GM19468 (cell line): ENCODE data around the gene GHR.
"Not testable (repeated sequence)": the region's sequence is repeated elsewhere in the genome, so short reads cannot be mapped to it uniquely, and the experiment has no call there.

Source experiments
- ATAC-seq: cut with Tn5 transposase; IDR thresholded peaks from one replicate; pipeline ENCODE4 v1.9.1; 2021; ENCODE audit warnings: mild to moderate bottlenecking, moderate library complexity, moderate number of reproducible peaks; ENCODE audit not compliant: unreplicated experiment; ENCODE audit errors: extremely low read depth

The GHR gene

DNA sequence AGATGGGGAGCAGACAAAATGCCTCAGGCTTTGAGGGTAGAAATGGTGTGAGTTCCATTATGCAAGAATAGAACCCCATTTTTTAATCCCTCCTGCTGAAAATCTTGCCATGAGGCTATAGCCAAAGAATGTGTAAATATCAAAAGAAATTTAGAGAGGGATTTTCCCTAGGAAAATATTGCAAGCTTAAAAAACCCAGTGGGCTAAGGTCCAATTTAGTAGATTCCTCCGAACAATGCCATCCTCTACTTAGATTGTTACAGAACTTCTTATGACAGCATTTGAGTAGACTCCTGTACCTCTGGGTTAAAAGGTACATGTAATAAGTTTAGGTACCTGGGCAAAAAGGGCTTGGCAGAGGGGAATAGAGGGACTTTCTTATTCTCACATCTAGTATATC is 138.4 kb downstream of the GHR start:
- ATAC-seq: no peak

DNA sequence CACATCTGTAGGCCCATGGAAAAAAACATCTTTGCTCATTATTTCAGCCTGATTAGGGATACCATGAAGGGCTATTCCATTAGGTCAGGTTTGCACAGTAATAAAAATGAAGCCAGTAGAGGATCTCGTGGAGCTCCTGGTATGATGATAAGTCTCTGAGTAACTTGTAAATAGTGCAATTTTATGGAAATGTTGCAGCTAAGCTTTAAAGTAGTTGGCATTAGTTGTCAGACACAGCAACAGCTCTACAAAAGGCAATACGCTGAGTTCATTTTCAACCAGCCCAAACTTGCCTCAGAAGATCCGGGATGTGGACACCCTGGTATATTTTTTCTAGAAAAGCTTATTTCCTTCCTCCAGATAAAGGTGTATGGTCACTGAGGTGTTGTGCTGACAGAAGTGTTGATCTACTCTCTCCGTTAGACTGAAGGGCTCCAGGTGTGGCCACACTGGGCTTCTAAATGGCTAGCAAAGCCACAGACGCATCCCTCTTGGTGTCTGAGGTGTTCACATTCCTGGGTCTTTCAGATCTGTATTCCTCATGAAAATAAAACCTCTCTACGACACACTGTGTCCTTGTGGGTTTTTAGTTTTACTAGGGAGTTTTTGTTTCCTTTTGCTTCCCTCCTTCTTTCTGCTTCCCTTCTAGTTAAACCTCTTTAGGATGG is 141.6 kb downstream of the GHR start:
- no peak for ATAC-seq

DNA sequence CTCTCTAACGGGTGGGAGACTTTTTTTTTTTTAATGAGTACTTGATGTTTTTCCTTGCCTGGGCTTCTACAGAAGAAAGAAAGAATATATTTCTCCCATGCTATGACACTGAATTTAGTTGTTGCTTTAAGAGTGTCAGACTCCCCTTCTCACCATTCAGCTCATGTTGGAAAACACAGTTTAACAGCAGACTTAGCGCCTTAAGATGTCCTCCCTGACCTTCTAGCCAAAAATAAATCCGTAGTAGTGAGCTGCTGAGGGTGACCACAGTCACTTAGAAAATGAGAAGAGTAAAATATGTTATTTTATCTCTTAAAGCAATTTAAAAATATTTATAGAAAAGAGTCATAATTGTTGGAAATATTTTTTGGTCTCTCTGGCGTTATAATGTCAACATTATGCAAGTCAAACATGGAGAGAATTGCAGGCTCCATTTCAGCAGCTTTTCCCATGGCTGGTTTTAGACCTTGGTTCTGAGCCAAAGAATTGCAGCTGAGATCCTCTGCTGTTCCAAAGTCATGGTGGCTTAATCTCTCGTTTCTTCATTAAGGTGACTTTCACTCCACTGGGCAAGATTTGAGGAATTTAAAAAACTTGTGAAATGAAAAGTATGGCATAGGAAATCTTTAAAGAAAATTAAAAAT is 143.5 kb downstream of the GHR start:
- no peak for ATAC-seq

DNA sequence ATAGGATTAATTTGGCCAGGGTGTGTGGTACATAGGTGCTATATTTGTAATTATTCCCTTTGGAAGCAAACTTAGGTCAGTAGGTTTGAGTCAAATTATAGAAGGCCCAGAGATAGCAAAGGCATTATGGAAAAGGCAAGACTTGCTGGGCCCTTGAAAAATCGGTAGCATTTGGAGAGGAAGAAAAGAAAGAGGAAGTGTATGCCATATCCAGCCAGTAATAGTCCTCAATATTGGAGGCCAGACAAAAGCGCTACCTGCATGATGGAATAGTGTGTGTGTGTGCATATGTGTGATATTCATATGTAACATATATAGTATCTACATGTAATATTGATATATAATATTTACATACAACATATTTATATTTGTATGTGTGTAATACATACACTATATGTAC is 146.1 kb downstream of the GHR start:
- no peak for ATAC-seq

DNA sequence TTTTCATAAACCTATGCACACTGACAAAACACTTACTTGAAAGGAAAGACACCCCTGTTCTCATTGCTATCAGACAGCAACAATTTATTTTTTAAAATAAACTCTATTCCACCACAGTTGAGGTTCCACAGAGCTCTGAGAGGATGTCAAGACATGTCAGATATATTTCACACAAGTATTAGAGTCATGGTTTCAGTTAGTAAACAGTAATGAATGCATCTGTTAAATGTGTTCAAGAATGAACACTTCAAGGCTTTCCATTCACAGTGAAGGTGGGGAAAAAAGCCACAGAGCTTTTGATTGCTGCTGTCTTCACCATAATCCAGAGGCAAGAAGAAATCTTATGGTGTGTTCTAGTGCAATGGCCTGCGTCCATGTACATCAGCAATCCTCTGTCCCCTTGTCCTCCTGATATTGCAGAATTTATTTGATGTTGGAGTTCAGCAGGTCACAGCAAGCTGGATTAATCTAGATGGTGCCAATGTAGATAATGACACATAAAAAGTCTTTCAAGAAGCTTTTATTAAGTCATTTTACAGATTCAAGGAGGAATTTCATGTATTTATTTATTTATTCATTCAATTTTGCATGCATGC is 146.8 kb downstream of the GHR start:
- no peak for ATAC-seq

DNA sequence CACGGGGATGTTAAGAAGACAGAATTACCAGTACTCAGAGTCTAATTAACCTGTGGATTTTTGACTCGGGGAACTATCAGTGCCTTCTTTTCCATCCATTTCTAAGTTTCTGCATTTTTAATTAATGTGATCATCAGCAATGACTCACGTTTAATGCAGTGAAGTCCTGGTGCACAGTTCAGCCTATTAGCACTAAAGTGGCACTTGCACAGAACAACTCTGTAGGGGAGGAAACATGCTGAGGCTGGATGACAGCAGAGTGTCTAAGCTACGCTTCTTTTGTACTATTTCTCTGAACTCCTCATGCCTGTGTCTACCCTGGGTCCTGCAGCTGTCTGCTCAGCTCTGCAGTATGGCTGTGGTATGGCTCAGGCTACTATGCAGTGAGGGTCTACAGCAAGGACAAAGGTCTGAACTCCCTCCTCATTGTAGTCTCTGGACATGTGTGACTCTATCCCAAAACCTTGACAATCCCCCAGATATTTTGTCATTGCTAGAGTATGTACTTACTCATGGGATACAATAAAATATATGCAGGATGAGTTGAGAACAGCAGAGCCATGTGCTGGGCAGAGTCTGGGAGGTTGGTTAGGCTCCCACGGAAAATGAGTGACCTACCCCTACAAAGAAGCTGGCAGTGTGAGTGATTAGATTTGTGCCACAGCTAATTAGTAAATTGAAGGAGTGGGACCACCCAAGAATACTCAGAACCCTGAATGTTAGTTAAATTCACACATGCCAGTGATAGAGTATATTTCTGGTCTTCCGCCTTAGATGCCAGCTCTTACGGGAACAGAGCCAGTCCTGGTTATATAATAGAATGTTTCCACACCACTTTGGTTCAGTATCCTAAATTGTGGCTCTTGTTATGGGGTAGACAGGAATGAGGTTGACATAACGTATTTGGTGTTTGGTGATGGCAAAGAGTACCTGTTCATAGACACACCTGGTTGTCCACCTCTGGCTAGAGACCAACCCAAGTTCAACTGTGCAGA is 148.0 kb downstream of the GHR start:
- no peak for ATAC-seq

DNA sequence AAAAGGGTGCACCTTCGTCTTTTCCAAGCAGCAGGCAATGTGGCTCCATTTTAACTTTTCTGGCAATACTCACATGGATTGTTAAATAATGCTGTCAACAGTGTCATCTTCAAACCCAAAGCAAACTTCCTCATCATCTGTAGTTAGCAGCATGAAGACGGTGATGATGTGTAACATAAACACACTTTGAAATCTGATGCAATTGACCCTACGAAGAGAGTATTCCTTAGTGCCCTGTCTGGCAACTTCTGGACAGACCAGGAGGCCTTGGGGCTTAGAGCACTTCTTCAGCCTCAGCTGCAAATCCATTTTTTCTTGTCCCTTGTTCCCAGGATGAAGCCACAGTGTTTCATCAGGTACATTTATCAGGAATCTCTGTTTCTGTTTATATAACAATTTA is 149.1 kb downstream of the GHR start:
- ATAC-seq: no peak

DNA sequence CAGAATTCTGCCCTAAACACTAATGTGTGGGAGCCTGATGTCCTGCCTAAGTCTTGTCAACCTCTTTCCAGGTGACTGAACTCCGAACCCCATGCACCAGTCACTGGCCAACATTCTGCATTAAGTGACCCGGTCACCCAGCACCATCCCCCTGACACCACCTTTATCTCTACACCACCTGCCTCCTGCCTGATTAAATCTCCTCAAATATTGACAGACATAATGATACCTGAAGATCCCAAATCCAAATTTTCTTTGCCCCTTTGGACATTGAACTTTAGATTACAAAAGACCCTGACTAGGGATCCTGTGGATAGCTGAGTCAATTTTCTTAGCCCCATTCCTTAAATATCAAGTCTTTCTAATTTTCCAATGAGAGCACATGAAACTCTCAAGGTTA is 150.1 kb downstream of the GHR start:
- ATAC-seq: no peak

DNA sequence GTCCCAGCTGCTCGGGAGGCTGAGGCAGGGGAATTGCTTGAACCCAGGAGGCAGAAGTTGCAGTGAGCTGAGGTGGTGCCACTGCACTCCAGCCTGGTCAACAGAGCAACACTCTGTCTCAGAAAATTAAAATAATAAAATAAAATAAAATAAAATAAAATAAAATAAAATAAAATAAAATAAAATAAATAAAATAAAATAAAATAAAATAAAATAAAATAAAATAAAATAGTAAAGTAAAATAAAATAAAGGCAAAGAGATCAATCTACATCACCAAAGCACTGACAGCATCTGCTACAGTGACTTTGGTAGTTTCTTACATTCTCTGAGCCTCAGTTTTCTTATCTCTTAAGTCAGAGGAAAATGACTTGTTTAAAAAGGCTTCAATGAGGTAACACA is 152.7 kb downstream of the GHR start:
- not testable (repeated sequence) for ATAC-seq

DNA sequence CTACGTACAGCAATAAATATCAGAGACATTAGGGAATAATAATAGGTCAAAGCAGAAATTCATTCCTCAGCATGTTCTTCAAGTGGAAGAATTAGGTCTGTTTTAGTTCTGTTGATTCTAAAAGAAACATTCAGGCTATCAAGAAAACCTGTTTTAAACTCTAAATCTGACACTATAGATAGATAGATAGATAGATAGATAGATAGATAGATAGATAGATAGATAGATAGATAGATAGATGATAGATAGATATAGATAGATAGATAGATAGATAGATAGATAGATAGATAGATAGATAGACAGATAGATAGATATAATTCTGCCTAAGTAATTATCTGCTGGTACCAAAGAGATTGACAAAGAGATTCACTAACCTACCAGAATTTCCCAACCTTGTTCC is 155.7 kb downstream of the GHR start:
- not testable (repeated sequence) for ATAC-seq

DNA sequence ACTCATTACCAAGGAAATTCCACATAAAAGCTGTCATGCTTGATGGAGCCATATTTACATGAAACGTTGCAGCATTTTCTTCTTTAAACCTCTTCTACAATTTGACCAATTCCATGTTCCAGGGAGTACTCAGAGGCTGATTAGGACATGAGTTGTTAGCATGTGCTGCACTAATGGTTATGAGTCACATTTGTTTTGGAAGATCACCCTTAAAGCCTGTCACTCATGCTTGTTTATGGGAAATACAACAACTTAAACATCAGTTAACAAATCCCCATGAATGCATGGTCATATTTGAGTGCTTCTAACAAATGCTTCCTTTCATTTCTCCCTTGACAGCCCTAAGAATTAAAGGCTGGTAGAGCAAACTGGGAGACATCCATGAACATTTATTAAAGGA is 156.1 kb downstream of the GHR start:
- ATAC-seq: no peak

DNA sequence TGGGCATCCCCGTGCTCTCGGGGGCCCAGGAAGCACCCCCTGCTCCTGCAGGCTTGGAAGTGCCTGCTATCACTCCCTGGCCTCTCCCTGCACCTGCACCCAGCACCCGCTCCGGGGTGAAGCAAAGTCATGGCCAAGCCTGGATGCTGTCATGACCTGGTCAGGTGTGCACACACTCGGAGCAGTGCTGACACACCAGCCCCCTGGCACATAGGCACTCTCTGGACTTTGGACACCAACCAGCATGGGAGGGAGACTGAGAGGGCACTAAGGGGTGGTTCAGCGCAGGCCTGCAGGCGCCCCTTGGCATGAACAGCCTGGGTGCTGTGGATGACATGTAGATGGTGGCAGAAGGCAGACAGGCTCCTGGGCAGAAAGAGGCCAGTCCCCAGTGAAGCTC is 158.6 kb downstream of the GHR start:
- no peak for ATAC-seq

DNA sequence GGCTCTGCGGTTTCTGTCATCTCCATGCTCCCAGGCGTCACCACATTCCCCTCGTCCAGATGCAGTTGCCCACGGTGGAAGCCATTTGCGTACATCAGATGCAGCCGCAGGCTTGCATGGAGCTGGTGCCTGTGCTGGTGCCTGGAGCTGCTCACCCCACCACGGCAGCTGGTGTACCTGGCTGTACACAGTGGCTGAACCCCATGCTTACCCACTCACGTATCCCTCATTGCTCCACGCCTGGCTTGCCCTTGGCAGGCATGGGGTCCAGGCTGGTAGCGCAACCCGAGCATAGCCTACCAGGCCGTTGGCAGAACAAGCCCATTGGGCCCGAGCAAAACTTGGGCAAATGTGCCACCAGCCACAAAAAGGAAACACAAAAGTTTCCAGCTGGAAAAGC is 159.5 kb downstream of the GHR start:
- ATAC-seq: no peak

DNA sequence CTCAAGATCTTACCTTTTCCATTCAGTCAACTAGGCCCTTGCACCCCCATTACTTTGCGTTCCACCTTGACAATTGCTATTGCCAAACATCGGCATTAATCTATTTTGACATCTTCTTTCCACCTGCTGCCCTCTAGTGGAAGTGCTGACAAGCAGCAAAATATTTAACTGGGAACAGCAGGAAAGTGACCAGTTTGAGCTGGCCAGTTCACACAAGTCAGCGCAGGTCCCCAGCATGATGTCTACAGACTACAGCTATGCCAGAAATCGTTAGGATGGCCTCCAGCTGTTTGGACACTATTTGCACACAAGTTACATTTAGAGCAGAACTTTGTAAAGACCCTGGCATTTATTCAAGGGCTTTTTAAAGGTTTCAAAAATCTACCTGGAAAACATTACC is 160.1 kb downstream of the GHR start:
- no peak for ATAC-seq

DNA sequence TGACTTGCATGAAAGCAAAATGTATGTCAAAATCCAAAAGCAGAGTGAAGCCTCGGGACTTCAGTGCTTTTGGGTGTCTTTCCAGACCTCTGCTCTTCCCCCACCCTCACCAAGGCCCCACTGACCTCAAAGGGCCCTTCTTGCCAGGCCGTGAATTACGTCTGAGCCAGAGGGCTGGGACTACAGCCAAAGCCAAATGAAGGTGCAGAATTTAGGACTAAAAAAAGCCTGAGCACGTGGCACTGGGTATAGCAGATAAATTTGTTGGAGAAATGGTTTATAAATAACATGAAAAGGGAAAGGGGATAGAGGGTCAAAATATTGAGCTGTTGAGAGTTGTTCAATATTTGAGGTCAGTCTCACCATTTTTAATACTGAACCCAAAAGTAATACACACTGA is 163.4 kb downstream of the GHR start:
- no peak for ATAC-seq

DNA sequence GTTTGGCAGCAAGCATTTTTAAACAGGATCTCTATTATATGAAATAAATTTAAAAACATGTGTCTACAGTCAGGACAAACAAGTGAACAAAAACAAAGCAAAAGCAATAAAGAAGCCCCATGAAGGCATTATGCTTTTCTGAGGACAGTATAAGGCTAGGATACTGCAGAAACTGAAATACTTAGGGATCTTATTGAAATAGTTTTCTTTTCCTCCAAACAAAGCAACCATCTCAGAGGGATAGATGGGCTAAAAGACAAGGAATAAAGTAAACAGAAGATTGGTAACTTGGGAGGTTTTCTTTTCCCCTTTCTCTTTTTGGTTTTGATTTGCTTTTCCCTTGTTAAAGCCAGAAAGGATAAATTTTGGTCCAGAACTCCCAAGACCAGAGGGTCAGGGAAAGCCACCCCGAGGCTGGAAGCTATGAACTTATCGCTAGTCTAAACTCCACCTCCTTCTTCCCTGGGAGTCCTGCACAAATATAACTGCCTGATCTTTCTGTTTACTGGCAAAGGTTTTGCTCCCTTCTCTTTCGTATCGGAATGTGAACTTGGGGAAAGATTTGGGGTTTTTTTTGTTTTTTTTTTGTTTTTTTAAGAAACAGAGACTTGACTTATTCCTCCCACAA is 164.0 kb downstream of the GHR start:
- ATAC-seq: no peak

DNA sequence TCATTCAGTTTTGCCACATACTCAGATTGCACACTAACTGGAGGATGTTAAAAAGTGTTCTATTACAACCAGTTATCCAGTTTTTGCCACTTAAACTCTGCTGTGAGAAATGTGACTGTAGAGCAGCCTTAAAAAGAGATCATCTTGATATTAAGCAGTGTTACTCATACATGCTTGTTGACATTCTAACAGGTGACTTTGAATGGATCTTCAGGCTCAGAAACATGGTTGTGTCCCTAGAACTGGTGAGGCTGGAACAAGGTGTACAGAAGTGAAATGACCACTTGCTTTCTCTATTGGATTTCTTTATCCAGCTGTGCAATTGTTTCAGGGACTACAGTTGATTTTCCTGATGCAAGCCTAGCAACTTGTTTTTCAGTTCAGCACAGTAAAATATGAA is 167.3 kb downstream of the GHR start:
- ATAC-seq: no peak

DNA sequence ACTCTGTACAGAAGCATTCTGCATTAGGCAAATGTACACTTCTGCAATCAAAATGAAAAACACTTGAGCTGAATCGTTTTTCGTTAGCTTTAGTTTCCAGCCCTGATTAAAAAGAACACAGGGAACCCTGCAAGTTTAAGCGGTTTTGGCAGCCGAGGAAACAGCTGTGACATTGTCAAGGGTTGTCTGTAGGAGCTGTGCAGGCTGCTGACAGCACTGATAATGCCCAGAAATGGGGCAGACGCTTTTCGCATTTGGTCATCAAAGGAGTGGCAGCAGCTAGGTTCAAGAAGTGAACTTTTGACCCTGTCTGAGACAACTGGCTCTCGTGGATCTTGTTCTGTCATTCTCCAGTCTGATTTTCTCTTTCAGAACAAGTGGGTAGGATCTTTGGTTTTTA is 167.8 kb downstream of the GHR start:
- no peak for ATAC-seq

DNA sequence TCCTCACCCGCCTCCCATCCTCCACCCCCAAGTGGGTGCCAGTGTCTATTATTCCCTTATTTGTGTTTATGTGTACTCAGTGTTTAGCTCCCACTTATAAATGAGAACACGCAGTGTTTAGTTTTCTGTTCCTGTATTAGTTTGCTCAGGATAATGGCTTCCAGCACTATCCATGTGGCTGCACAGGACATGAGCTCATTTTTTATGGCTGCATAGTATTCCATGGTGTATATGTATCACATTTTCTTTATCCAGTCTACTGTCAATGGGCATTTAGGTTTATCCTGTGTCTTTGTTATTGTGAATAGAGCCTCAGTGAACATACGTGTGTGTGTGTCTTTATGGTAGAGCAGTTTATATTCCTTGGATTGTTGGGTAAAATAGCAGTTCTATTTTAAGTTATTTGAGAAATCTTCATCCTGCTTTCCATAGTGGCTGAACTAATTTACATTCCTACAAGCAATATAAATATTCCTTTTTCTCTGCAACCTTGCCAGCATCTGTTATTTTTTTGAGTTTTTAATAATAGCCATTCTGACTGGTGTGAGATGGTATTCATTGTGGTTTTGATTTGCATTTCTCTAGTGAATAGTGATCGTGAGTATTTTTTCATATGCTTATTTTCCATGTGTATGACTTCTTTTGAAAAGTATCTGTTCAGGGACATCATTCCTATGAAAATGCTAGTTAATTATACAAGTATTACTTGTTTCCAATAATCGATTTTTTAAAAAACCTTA is 169.3 kb downstream of the GHR start:
- no peak for ATAC-seq

DNA sequence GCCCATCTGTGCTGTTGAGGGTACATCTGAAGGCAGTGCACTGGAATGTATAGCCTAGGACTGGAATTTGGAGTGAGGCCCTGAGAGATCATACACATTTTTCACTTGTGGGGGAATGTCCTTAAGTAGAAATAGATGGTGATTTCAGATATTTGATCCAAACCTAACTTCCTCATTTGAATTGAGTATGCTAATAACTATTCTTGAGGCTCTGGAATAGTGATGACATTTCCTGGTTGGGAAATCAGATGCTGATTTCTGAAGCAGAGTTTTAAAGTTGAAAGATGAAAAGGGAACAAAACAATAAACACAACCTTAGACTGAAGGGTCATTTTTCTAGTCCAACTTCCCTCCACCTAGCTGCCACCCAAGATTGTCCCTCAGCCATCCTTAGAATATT is 170.4 kb downstream of the GHR start:
- no peak for ATAC-seq
